GM19238 (cell line): ENCODE results near the gene PFKFB3.

Source experiments
- DNase-seq: peaks from one replicate; pipeline ENCODE4 v3.0.0; 2011; ENCODE audit warnings: low spot score; ENCODE audit not compliant: insufficient read length

PFKFB3 gene

GRCh38 chr10:6220418-6221191, 17.9 kb downstream of the PFKFB3 start:
- no peak for DNase-seq

DNA sequence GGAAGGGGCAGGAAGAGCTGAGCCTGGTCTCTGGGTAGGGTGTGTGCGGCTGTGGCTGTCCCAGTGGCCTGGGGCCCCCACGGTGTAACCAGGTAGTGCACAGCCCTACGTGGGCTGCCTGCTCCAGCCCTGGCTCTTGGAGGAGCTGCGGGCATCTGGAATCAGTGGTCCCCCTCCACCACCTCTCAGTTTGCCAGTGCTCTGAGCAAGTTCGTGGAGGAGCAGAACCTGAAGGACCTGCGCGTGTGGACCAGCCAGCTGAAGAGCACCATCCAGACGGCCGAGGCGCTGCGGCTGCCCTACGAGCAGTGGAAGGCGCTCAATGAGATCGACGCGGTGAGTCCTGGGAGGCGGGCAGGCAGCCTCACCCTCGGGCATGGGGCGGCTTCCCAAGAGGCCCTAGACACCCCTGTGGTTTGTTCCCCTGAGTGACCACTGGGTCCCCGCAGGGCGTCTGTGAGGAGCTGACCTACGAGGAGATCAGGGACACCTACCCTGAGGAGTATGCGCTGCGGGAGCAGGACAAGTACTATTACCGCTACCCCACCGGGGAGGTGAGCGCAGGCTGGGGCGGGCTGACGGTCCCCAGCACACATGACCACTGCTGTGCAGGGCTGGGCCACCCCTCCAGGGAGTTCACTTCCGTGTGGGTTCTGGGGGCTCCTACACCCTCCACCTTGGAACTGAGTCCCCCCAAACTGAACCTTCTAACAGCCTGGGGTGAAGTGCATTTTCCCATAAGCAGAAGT, 18.6 kb downstream of the PFKFB3 start:
- DNase-seq, result no peak

DNA sequence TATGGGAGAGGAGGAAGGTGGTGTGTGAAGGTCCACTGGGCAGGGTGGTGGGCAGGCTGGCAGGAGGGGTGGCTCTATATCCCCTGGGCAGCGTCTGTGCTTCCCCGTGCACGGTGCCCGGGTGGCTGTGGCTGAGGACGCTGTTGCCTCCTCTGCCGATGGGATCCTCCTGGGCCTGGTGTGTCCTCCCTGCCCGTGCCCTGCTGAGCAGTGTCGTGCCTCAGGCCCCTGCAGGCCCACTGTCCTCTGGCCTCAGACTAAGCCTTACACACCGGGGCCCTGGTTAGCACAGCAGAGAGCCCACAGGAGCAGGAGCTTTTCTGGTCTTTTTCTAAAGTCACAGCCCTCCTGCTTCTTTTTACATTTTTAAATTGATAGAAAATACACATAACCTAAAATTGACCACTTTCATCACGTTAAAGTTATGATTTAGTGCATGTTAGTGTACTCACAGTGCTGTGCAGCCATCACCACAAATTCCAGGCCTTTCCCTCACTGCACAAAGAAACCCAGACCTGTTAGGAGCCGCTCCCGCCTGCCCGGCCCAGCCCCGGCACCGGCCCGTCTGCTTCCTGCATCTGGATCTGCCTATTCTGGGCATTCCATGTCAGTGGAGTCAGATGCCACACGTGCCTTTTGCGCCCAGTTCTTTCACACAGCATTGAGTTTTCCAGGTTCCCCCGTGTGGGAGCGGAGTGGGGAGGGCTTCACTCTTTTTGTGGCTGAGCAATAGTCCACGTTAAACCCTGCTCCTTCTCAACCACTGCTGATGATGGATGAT, 19.4 kb downstream of the PFKFB3 start:
- DNase-seq, result no peak

DNA sequence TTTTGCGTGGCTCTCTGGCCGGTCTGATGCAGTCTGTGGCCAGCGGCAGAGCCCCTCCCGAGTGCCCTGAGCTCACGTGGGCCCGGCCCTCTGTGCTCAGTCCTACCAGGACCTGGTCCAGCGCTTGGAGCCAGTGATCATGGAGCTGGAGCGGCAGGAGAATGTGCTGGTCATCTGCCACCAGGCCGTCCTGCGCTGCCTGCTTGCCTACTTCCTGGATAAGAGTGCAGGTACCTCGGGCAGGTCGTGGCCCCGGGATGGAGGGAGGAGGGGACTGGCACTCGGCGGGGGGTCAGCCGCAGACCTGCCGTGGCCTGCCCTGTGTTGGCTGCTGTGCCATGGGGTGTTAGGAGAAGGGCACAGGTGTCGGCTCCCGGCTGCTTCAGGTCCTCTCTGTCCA, 20.0 kb downstream of the PFKFB3 start:
- DNase-seq, result no peak

GRCh38 chr10:6223981-6224380, 21.2 kb downstream of the PFKFB3 start:
- no peak for DNase-seq

DNA sequence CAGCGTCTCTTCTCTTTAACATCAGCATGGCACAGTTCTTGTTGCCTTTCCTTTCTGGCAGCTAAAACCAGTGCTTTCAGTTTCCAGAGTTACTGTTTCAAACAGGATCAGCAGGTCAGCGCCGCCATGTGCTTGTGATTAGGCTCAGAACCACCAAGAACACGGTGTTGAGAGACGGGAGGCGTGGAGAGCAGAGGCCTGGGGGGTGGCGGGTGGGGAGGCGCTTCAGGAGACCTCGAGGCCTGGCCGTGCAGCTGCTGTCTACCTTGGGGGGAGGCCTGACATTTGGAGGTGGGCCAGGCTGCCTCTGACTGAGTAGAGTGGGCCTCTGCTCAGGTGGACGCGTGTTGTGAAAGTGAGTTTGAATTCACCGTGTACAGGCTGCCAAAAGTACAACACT, 22.0 kb downstream of the PFKFB3 start:
- no peak for DNase-seq

DNA sequence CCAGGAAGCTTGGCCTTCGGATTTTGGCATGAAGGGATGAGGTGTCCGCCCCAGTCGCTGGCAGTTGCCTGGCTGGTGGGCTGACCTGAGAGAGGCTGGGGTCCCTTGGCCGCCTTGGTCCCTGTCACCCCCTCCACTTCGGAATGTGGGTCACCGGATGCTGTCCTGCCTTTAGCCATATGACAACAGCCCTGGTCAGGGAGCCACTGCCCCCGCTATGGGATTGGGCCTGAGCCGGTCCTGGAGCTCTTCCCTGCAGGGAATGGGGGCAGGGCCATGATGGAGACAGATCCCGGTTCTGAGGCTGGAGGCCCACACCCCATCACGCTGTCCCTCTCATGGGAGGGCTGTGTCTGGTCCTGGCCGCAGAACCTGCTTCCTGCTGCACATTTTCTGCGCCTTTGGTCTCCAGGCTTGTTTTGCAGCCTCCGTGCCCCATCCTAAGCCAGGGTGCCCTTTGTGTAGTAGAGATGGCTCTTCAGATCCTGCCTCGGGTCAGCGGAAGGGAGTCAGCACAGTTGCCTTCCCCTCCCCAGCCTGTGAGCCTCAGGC, 22.6 kb downstream of the PFKFB3 start:
- DNase-seq, result no peak

DNA sequence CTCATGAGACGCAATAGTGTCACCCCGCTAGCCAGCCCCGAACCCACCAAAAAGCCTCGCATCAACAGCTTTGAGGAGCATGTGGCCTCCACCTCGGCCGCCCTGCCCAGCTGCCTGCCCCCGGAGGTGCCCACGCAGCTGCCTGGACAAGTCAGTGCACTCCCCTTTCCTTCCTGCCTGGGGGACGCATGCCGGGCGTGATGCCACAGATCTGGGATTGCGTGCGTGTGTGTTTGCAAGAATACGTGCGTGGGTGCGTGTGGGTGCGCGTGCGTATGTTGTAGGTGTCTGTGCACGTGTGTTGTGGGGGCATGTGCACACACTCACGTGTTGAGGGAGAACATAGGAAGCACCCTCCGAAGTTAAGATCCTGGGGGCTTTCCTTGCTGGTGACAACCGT, 23.5 kb downstream of the PFKFB3 start:
- no peak for DNase-seq

- DNase-seq, result no peak
These were observed 24.6 kb downstream of the PFKFB3 start for GRCh38 chr10:6227346-6227745.

- DNase-seq, result no peak
These were observed 25.3 kb downstream of the PFKFB3 start for GRCh38 chr10:6228010-6228511.

- no peak for DNase-seq
These were observed 25.9 kb downstream of the PFKFB3 start for GRCh38 chr10:6228647-6229046.

- DNase-seq, result no peak
These were observed 26.6 kb downstream of the PFKFB3 start for GRCh38 chr10:6229290-6229689.

GRCh38 chr10:6229746-6230145, 27.0 kb downstream of the PFKFB3 start:
- DNase-seq, result no peak

GRCh38 chr10:6230315-6230714, 27.6 kb downstream of the PFKFB3 start:
- no peak for DNase-seq

- DNase-seq, result no peak
These were observed 28.4 kb downstream of the PFKFB3 start for GRCh38 chr10:6231146-6231545.

- no peak for DNase-seq
These were observed 29.0 kb downstream of the PFKFB3 start for GRCh38 chr10:6231730-6232129.

GRCh38 chr10:6232225-6232807, 29.6 kb downstream of the PFKFB3 start:
- no peak for DNase-seq

DNA sequence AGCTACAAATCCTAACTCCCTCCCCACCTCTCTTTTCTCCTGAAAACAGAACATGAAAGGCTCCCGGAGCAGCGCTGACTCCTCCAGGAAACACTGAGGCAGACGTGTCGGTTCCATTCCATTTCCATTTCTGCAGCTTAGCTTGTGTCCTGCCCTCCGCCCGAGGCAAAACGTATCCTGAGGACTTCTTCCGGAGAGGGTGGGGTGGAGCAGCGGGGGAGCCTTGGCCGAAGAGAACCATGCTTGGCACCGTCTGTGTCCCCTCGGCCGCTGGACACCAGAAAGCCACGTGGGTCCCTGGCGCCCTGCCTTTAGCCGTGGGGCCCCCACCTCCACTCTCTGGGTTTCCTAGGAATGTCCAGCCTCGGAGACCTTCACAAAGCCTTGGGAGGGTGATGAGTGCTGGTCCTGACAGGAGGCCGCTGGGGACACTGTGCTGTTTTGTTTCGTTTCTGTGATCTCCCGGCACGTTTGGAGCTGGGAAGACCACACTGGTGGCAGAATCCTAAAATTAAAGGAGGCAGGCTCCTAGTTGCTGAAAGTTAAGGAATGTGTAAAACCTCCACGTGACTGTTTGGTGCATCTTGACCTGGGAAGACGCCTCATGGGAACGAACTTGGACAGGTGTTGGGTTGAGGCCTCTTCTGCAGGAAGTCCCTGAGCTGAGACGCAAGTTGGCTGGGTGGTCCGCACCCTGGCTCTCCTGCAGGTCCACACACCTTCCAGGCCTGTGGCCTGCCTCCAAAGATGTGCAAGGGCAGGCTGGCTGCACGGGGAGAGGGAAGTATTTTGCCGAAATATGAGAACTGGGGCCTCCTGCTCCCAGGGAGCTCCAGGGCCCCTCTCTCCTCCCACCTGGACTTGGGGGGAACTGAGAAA, 30.4 kb downstream of the PFKFB3 start:
- no peak for DNase-seq

- DNase-seq, result no peak
These were observed 31.1 kb downstream of the PFKFB3 start for GRCh38 chr10:6233725-6234277.

GRCh38 chr10:6234371-6234770, 31.6 kb downstream of the PFKFB3 start:
- no peak for DNase-seq
